Activated T-cell treated with anti-CD3 and anti-CD28 coated beads, Interleukin-2, amount 50 U/mL, for 24 hours (primary cell): ENCODE data around the gene HTR6.
A peak's percentile ranks its signal among the peaks of the same experiment; 100 is the strongest.

Source experiments
- DNase-seq: peaks from one replicate; pipeline ENCODE4 v3.0.0-alpha.2; 2020
- H3K27ac Mint-ChIP-seq: 2 replicates; pipeline ENCODE4 v1.8.0; 2020; ENCODE audit warnings: mild to moderate bottlenecking, mixed read lengths
- H3K27me3 Mint-ChIP-seq: 2 replicates; pipeline ENCODE4 v1.8.0; 2020; ENCODE audit warnings: mixed read lengths
- H3K36me3 Mint-ChIP-seq: 2 replicates; pipeline ENCODE4 v1.8.0; 2020; ENCODE audit warnings: low read depth, mixed read lengths
- H3K4me1 Mint-ChIP-seq: 2 replicates; pipeline ENCODE4 v1.8.0; 2020; ENCODE audit warnings: low read depth, mixed read lengths
- H3K4me3 Mint-ChIP-seq: 2 replicates; pipeline ENCODE4 v1.8.0; 2020; ENCODE audit warnings: mild to moderate bottlenecking, moderate library complexity, mixed read lengths
- H3K9me3 Mint-ChIP-seq: 2 replicates; pipeline ENCODE4 v1.8.0; 2020; ENCODE audit warnings: mixed read lengths

HTR6 gene

DNA sequence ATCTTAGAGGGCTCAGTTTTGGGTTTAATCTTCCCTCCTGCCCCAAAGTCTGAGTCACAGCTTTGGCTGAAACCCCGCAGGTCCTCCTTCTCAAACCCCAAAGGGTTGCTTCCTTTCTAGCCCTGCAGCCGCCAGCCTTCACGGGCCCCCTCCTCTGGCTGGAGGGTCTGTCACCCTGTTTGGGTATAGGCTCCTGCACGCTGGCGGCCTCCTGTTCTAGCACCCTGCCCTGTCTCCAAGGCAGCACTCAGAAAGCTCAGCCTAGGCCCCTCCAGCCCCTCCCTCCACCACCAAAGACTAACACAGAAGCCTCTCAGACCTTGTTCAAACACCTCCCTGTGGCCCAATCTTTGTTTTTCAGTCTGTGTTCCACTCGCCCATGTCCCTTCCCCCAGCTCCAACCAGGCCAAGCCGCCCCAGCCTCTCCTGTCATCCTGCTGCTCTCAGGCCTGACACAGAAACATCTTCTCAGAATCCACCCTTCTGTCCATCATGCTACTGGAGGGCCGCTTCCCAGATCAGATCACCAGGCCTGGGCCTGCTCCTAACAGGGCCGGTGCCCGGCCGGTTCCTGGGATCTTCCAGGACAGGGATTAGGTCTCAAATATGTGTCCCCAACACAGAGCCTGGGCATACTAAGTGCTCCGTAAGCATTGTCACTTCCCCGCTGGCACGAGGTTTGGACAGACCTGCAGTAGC, 35.6 kb downstream of the HTR6 start:
- no peak for DNase-seq
- Mint-ChIP-seq H3K27me3 (no peaks in the 10 kb centered on the region), H3K27ac (peak overlapping the region; percentile 78), H3K9me3 (no peaks in the 10 kb centered on the region), H3K4me1 (peaks cover 12% of the 10 kb centered on the region), H3K36me3 (peaks cover 32% of the 10 kb centered on the region), H3K4me3 (no peak overlapping the region)

DNA sequence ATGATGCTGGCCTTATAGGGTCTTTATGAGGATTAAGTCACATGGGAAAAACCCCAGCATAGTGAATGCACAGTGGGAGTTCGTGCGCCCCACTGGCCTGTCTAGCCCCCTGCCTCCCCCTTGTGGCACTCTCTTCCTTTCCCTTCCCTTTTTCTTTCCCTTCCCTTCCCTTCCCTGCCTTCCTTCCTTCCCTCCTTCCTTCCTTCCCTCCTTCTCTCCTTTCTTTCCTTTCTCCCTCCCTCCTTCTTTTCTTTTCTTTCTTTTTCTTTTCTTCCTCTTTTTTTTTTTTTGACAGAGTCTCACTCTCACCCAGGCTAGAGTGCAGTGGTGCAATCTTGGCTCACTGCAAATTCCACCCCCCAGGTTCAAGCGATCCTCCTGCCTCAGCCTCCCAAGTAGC, 38.6 kb downstream of the HTR6 start:
- Mint-ChIP-seq H3K9me3 (no peaks in the 10 kb centered on the region), H3K4me1 (peaks cover 14% of the 10 kb centered on the region), H3K27ac (no peak overlapping the region), H3K4me3 (no peak overlapping the region), H3K27me3 (no peaks in the 10 kb centered on the region), H3K36me3 (peaks cover 31% of the 10 kb centered on the region)
- no peak for DNase-seq

DNA sequence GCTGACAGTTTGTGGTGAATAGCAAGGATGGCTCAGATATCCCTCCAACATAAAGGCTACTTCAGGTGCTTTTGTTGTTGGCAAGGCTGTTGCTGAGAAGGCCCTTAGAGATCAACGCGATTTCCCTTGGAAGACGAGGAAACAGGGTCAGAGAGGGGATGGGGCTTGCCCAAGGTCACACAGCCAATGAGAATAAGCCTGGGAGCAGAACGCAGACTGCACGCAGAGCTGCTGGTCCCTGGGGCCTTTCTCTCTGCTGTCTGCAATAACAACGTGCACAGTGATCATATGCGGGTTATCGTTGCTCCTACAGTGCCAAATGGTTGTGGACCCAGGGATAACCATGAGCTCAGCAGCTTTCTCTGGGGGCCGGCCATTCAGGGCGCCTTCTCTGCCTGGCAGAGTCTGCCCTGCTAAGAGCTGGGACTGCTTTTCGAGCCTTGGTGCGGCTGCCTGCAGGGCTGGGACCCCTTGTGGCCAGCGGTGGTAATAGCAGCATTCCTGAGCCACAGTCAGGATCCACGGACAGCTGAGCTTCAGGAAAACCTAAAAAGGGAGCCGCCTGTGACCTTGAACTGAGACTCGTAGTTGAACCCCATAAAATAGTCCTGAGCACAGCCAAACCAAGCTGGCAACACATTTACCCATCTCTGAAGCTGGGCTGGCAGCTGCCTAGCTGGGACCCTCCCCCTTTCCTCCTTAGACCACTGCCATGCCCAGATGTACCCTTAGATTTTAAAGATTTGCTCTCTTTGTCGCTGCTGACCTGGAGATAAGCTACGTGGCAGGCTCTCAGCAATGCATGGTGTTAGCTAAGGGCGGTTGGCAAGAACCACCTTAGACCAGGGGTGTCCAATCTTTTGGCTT, 39.8 kb downstream of the HTR6 start:
- Mint-ChIP-seq H3K4me1 (peaks cover 19% of the 10 kb centered on the region), H3K36me3 (peaks cover 31% of the 10 kb centered on the region), H3K4me3 (no peak overlapping the region), H3K9me3 (no peaks in the 10 kb centered on the region), H3K27me3 (no peaks in the 10 kb centered on the region), H3K27ac (no peak overlapping the region)
- peak; percentile 73 for DNase-seq

DNA sequence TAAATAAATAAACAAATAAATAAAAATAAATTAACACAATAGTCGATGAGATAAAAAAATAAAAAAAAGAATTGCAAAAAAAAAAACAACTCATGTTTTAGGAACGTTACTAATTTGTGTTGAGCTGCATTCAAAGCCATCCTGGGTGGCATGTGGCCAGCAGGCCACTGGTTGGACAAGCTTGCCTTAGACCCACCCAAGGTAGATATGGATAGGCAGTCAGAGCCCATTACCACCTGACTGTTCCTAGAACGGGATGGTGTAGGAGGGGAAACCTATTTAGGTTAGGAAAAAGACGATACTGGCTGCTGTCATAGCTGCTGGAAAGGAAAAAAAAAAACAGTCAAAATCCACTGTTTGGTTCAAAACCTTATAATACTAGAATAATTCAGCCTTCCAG, 40.8 kb downstream of the HTR6 start:
- Mint-ChIP-seq H3K36me3 (peaks cover 25% of the 10 kb centered on the region), H3K9me3 (no peaks in the 10 kb centered on the region), H3K4me1 (peaks cover 24% of the 10 kb centered on the region), H3K27ac (no peak overlapping the region), H3K4me3 (no peak overlapping the region), H3K27me3 (no peaks in the 10 kb centered on the region)
- no peak for DNase-seq

DNA sequence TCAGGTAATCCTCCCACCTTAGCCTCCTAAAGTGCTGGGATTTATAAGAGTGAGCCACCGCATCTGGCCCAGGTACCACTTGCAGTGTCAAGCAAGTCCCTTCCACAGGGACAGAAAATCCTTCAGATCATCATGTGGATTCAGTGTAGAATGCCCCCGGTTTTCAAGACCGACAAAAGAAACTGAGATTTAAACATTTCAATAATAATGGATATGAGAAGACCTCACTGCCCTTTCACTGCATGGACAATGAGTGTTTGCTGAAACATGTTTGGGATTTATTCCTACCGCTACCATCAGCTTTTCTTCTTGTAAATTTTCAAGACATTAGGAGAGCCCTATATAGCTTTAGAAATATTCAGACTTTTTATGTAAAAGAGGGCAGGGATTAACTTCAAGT, 41.5 kb downstream of the HTR6 start:
- H3K9me3 Mint-ChIP-seq = no peaks in the 10 kb centered on the region
- no peak for DNase-seq
- H3K27me3 Mint-ChIP-seq = no peaks in the 10 kb centered on the region
- no peak overlapping the region for H3K27ac Mint-ChIP-seq
- peaks cover 30% of the 10 kb centered on the region for H3K4me1 Mint-ChIP-seq
- no peak overlapping the region for H3K4me3 Mint-ChIP-seq
- peaks cover 23% of the 10 kb centered on the region for H3K36me3 Mint-ChIP-seq

DNA sequence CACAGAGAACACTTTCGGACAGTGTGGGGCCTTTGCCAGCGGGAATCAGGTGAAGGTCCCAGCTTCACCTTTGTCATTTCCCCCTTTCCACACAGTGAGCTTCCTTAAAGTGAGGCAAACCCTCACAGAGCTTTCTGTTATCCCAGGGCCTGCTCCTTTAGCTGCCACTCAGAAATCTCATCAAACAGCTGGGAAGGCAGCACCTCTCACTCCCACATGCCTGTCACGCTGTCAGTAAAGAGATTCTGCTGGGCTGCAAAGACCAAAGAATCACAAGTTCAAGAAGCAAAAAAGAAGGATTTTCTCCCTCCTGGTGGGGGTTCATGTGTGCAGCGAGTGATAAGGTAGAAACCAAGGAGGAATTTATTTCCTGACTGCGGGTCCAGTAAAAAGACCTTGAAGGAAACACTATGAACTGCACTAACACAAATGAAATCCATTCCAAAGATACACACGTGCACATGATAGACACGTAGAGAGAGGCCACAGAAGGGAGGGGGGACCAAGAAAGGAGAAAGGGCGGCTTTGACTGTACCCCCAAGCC, 44.0 kb downstream of the HTR6 start:
- Mint-ChIP-seq H3K27ac (no peak overlapping the region), H3K4me3 (no peak overlapping the region), H3K36me3 (peaks cover 37% of the 10 kb centered on the region), H3K4me1 (peaks cover 50% of the 10 kb centered on the region), H3K27me3 (no peaks in the 10 kb centered on the region), H3K9me3 (no peaks in the 10 kb centered on the region)
- no peak for DNase-seq

DNA sequence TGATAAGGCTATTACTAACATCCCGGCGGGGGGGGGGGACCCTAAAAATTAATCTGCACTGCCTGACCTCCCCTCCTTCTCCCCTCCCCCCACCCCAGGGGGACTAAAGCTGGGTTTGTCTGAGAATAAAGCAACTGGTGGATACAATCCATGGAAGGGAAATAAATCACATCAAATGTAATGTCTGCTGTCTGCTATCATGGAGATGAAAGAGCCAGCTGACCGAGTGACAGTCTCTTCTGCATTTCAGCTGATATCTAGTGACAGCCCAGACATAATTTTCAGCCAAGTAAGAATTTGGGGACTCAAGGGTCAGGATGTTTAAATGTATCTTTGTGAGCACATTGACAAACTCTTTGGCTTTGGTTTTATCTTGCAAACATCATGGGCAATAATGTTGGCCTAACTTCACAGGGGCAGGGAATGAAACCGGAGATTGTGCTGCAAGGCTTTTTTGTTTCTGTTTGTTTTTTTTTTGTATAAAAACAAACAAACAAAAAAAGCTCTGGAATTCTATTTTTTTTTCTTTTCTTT, 44.7 kb downstream of the HTR6 start:
- Mint-ChIP-seq H3K4me3 (no peak overlapping the region), H3K27ac (peak overlapping the region; percentile 57), H3K4me1 (peaks cover 43% of the 10 kb centered on the region), H3K36me3 (peaks cover 37% of the 10 kb centered on the region), H3K9me3 (no peaks in the 10 kb centered on the region), H3K27me3 (no peaks in the 10 kb centered on the region)
- no peak for DNase-seq

DNA sequence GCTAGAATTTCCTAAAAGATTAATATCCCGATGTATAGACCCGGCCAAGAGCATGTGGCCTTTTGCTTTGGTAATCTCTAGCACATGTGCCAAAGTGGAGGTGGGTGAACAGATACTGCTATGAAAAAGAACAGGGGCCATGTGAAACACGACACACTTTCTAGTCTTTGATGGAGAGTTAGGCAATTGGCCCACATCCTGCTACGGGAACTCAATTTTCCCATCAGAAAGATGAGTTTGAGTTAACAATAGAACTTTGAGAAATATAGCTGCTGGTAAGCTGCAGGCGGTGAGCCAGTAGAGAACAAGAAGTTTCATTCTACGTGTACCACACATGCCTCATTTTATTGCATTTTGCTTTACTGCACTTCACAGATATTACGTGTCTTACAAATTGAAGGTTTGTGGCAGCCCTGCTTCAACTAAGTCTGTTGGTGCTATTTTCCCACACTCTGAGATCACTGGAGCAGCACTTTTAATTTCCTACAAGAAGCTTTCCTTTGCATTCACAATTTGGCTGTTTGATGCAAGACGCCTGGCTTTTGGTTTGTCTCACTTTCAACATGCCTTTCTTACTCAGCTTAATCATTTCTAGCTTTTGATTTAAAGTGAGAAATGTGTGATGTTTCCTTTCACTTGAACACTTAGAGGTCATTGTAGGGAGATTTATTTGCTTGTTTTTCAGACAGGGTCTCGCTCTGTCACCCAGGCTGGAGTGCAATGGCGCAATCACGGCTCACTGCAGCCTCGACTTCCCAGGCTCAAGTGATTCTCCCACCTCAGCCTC, 46.3 kb downstream of the HTR6 start:
- Mint-ChIP-seq H3K4me3 (peak overlapping the region; percentile 26), H3K36me3 (peaks cover 38% of the 10 kb centered on the region), H3K27ac (peak overlapping the region; percentile 97), H3K4me1 (peaks cover 45% of the 10 kb centered on the region), H3K9me3 (no peaks in the 10 kb centered on the region), H3K27me3 (no peaks in the 10 kb centered on the region)
- peak; percentile 42 for DNase-seq

DNA sequence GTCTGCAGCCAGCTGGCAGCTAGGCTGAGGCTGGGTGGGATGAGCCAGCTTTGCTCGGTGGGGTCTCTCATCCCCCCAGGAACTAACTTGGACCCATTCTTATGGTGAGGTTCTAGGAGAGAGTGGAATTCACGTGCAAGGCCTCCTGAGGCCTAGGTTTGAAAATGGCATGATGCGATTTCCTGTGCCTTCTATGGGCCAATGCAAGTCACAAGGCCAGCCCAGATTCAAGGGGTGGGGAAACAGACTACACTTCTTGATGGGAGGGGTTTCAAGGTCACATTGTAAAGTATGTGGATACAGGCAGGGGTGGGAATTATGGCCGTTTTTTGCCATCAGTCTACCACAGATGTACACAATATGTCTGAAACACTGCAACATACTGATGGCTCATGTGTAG, 48.3 kb downstream of the HTR6 start:
- H3K9me3 Mint-ChIP-seq = no peaks in the 10 kb centered on the region
- peak overlapping the region; percentile 55 for H3K27ac Mint-ChIP-seq
- no peak overlapping the region for H3K4me3 Mint-ChIP-seq
- DNase-seq = no peak
- H3K4me1 Mint-ChIP-seq = peaks cover 43% of the 10 kb centered on the region
- peaks cover 30% of the 10 kb centered on the region for H3K36me3 Mint-ChIP-seq
- no peaks in the 10 kb centered on the region for H3K27me3 Mint-ChIP-seq

DNA sequence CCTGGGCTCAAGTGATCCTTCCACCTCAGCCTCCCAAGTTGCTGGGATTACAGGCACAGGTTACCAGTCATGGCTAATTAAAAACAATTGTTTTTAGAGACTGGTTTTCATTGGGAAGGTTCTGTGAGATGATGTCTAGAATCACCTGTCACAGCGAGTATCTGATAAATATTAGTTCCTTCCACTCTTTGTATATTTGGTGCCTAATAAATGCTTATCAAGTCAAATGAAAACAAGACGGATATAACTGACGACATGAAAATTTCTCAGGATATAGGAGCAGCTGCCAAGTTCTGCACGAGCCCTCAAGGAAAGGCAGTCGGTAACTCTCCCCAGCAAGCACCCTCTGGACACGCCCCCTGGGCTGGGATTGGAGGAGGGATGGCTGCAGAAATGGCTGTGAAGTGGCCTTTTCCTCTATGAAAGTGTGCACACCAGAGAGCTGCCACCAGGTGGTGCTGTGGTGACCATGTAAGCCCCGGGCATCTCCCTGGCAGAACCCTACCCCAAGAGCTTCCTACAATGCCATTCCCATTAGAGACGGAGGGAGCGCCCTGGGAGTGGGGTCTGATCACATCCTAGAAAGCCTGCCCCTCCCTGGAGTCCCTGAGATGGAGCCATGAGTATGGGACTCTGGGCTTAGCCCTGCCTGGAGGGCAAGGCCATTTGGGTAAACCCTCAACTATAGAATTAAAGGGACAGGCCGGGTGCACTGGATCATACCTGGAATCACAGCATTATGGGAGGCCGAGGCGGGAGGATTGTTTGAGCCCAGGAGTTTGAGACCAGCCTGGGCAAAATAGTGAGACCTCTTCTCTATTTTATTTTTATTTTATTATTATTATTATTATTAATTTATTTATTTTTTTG, 50.9 kb downstream of the HTR6 start:
- Mint-ChIP-seq H3K4me1 (peaks cover 32% of the 10 kb centered on the region), H3K27me3 (no peaks in the 10 kb centered on the region), H3K9me3 (no peaks in the 10 kb centered on the region), H3K27ac (peak overlapping the region; percentile 53), H3K4me3 (no peak overlapping the region), H3K36me3 (peaks cover 22% of the 10 kb centered on the region)
- DNase-seq = peak; percentile 89

DNA sequence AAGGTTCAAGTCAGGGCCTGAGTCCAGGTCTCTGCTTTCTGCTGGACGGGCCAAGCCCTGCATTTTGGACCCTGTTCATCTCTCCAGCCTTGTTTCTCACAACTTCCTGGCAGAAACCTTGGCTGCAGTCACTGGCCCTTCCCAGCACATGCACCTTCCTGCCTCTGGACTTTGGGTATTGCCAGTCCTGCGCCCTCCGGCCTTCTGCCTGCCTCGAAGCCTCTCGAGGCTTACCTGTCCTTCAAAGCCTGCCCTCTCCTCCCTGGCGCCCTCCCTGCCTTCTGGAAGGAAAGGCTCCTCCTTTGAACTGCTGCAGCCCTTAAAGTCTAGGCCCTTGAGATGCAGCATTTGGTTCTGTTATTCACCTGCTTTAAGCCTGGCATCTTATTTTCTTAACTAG, 52.8 kb downstream of the HTR6 start:
- no peak overlapping the region for H3K4me3 Mint-ChIP-seq
- peaks cover 16% of the 10 kb centered on the region for H3K36me3 Mint-ChIP-seq
- no peak for DNase-seq
- H3K9me3 Mint-ChIP-seq = no peaks in the 10 kb centered on the region
- H3K27me3 Mint-ChIP-seq = no peaks in the 10 kb centered on the region
- peaks cover 16% of the 10 kb centered on the region for H3K4me1 Mint-ChIP-seq
- H3K27ac Mint-ChIP-seq = no peak overlapping the region

DNA sequence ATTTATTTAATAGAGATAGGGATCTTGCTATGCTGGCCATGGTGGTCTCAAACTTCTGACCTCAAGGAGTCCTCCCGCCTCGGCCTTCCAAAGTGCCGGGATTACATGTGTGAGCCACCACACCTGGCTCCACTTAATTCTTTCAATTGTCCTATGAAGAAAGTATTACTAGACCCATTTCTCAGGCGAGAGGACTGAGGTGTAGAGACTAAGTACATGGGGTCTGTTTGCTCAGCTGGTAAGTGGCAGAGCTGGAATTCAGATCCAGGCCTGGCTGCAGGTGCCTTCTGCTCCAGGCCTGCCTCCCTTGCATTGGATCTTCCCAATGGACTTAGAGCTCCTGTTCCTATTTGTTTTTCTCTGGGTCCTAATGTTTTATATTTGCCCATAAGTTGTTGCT, 55.5 kb downstream of the HTR6 start:
- H3K27me3 Mint-ChIP-seq = no peaks in the 10 kb centered on the region
- no peak overlapping the region for H3K27ac Mint-ChIP-seq
- peaks cover 10% of the 10 kb centered on the region for H3K36me3 Mint-ChIP-seq
- DNase-seq = no peak
- peaks cover 7% of the 10 kb centered on the region for H3K4me1 Mint-ChIP-seq
- no peak overlapping the region for H3K4me3 Mint-ChIP-seq
- H3K9me3 Mint-ChIP-seq = no peaks in the 10 kb centered on the region

DNA sequence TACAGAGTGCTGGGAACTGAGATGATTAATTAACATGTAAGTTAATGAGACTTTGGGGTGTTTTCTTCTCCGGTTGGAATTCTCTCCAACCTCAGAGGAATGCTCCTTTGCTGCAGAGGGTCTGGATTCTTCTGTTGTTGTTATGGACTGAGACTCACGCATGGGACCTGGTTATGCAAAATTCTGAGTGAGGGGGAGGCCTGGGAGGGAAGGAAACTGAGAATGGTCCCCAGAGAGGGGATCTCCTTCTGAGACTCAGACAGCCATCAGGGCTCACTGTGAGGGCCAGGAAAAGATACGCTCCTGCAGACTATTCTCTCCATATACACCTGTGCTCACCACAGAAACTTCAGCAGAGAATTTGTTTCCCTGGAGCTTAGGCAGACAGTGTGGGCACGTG, 56.3 kb downstream of the HTR6 start:
- peak overlapping the region; percentile 50 for H3K27ac Mint-ChIP-seq
- no peak for DNase-seq
- no peak overlapping the region for H3K4me3 Mint-ChIP-seq
- H3K4me1 Mint-ChIP-seq = no peaks in the 10 kb centered on the region
- no peaks in the 10 kb centered on the region for H3K9me3 Mint-ChIP-seq
- peaks cover 14% of the 10 kb centered on the region for H3K36me3 Mint-ChIP-seq
- H3K27me3 Mint-ChIP-seq = no peaks in the 10 kb centered on the region
